NT2/D1 (cell line): ENCODE results near the gene TENM3.

ENCODE experiments used
- SUZ12 ChIP-seq: IDR thresholded peaks from 2 replicates; pipeline ENCODE4 v1.6.1; 2011; ENCODE audit not compliant: insufficient read length, insufficient read depth; ENCODE audit errors: extremely low read depth
- YY1 ChIP-seq: IDR thresholded peaks from 2 replicates; pipeline ENCODE4 v1.6.1; 2011; ENCODE audit not compliant: insufficient read length, insufficient read depth

DNA sequence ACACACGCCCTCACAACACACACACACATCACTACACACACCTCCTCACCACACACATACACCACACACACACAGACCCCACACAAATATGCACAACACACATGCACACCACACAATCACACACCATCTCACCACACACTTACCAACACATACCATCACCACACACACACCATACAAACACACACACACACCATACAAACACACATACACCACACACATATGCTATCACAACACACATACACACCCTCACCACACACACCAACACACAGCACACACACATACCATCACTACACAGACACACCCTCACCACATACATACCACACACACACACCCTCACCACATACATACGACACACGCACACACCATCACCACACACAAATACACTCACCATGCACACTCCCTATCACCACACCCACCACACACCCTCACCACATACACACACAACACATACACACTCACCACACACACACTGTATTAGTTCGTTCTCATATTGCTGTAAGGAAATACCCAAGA is 567.0 kb downstream of the TENM3 start:
- TF ChIP-seq SUZ12: no peak
- no peak for TF ChIP-seq YY1
